Measurements from ENCODE around the gene MTUS2. TPM values are rescaled to one million over a fixed set of nuclear protein-coding genes. Genes with fewer than 3 reads are reported as not detected.

Gene MTUS2
- total and polyA plus RNA-seq, 2 donors (not counting 3 experiments of a cell fraction or from before 2014, with no cell fraction given): not detected

DNA sequence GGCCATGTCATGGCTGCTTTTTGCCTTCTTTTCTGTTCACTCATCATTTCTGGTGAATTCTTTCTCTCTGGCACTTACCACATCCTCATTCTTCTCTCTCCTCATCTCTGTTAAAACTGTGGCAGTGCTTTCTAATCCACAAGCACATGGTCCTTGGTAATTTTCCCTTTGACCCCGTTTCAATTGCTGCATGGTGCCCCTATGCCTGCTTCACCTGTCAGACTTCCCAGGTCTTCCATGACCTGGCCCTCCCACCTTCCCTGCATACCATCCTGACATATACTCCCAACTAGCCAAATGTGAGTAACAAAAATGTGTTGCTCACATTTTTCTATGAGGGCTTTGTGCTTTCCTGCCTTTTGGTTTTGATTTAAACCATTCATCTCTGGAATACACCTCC is 286.5 kb downstream of the MTUS2 start:
- H3K79me2 ChIP-seq (ENCODE audit: control insufficient read depth, insufficient read depth, low read length): no peaks in the 10 kb centered on the region
- no peaks in the 10 kb centered on the region for H3K4me1 ChIP-seq (ENCODE audit: control insufficient read depth, extremely low read depth, insufficient read depth, low read length)
- no TSS peak for BruUV-seq (replicated peaks)
- H3K27ac ChIP-seq (ENCODE audit: insufficient read depth, low read depth, low read length): no peak overlapping the region
- H3K9me1 ChIP-seq (replicated peaks; ENCODE audit: control insufficient read depth, extremely low read depth, insufficient read depth, low read length): no peaks in the 10 kb centered on the region
- H3K27me3 ChIP-seq (ENCODE audit: control insufficient read depth in 2 of 2, insufficient read depth in 2 of 2, low read length in 2 of 2): no peaks in the 10 kb centered on the region
- no peak overlapping the region for H3K9ac ChIP-seq (replicated peaks; ENCODE audit: extremely low read depth, insufficient read depth, low read length)
- no peak overlapping the region for H3K4me3 ChIP-seq (replicated peaks in 1 of 3; ENCODE audit: insufficient read depth in 1 of 3, low read depth in 1 of 3, low read length in 3 of 3)
- TF ChIP-seq FOS (IDR thresholded peaks at IDR 0.05; ENCODE audit: borderline replicate concordance, insufficient read depth, low read length) (no peak), GATA2 (IDR thresholded peaks at IDR 0.05; ENCODE audit: insufficient read depth, insufficient read length, low read depth, low read length) (no peak)
- no peaks in the 10 kb centered on the region for H3K36me3 ChIP-seq (ENCODE audit: control insufficient read depth in 2 of 2, extremely low read depth in 1 of 2, insufficient read depth in 2 of 2, low read length in 2 of 2)
- intact Hi-C loops (cut with micrococcal nuclease): no loop called here
- DNase-seq (ENCODE audit: low read depth, low spot score) (no peak), FAIRE-seq (no peak)
- H3K4me2 ChIP-seq (ENCODE audit: insufficient read depth, low read length): no peak overlapping the region
- dilution Hi-C loops (cut with MboI; ENCODE audit: extremely low pct_ligation_motif_present, low sequenced_read_pairs): no loop called here
- ChIA-PET CTCF (no interaction called here), POLR2A (no interaction called here)
- no peak overlapping the region for H2AFZ ChIP-seq (ENCODE audit: low read depth, low read length)
- H3K9me3 ChIP-seq (replicated peaks; ENCODE audit: control insufficient read depth, insufficient read depth, low read length): no peaks in the 10 kb centered on the region
- H4K20me1 ChIP-seq (replicated peaks; ENCODE audit: control insufficient read depth, extremely low read depth, insufficient read depth, low read length): no peaks in the 10 kb centered on the region

- Histone ChIP-seq H3K27ac (ENCODE audit: insufficient read depth, low read depth, low read length) (no peak overlapping the region), H3K27me3 (ENCODE audit: control insufficient read depth in 2 of 2, insufficient read depth in 2 of 2, low read length in 2 of 2) (no peaks in the 10 kb centered on the region), H3K9ac (replicated peaks; ENCODE audit: extremely low read depth, insufficient read depth, low read length) (no peak overlapping the region), H2AFZ (ENCODE audit: low read depth, low read length) (no peak overlapping the region), H3K4me3 (replicated peaks in 1 of 3; ENCODE audit: insufficient read depth in 1 of 3, low read depth in 1 of 3, low read length in 3 of 3) (no peak overlapping the region), H3K9me1 (replicated peaks; ENCODE audit: control insufficient read depth, extremely low read depth, insufficient read depth, low read length) (no peaks in the 10 kb centered on the region), H4K20me1 (replicated peaks; ENCODE audit: control insufficient read depth, extremely low read depth, insufficient read depth, low read length) (no peaks in the 10 kb centered on the region), H3K4me1 (ENCODE audit: control insufficient read depth, extremely low read depth, insufficient read depth, low read length) (no peaks in the 10 kb centered on the region), H3K79me2 (ENCODE audit: control insufficient read depth, insufficient read depth, low read length) (no peaks in the 10 kb centered on the region), H3K36me3 (ENCODE audit: control insufficient read depth in 2 of 2, extremely low read depth in 1 of 2, insufficient read depth in 2 of 2, low read length in 2 of 2) (no peaks in the 10 kb centered on the region), H3K4me2 (ENCODE audit: insufficient read depth, low read length) (no peak overlapping the region), H3K9me3 (replicated peaks; ENCODE audit: control insufficient read depth, insufficient read depth, low read length) (no peaks in the 10 kb centered on the region)
- FAIRE-seq (no peak), DNase-seq (ENCODE audit: low read depth, low spot score) (no peak)
- dilution Hi-C loops (cut with MboI; ENCODE audit: extremely low pct_ligation_motif_present, low sequenced_read_pairs): no loop called here
- TF ChIP-seq MYC (IDR thresholded peaks at IDR 0.05; ENCODE audit: low read depth, low read length) (no peak), POLR2AphosphoS5 (IDR thresholded peaks at IDR 0.05; ENCODE audit: insufficient read depth, low read depth, low read length) (no peak), JUN (IDR thresholded peaks at IDR 0.05; ENCODE audit: borderline replicate concordance, insufficient read depth, insufficient read length, low read depth) (no peak), GATA2 (IDR thresholded peaks at IDR 0.05; ENCODE audit: insufficient read depth, insufficient read length, low read depth, low read length) (no peak), EZH2 (IDR thresholded peaks at IDR 0.05; ENCODE audit: borderline replicate concordance, low read depth, low read length, severe bottlenecking) (no peak), FOS (IDR thresholded peaks at IDR 0.05; ENCODE audit: borderline replicate concordance, insufficient read depth, low read length) (no peak), POLR2A (IDR thresholded peaks at IDR 0.05; ENCODE audit: low read depth, low read length) (no peak)
- TF ChIP-seq, protein P1, sequence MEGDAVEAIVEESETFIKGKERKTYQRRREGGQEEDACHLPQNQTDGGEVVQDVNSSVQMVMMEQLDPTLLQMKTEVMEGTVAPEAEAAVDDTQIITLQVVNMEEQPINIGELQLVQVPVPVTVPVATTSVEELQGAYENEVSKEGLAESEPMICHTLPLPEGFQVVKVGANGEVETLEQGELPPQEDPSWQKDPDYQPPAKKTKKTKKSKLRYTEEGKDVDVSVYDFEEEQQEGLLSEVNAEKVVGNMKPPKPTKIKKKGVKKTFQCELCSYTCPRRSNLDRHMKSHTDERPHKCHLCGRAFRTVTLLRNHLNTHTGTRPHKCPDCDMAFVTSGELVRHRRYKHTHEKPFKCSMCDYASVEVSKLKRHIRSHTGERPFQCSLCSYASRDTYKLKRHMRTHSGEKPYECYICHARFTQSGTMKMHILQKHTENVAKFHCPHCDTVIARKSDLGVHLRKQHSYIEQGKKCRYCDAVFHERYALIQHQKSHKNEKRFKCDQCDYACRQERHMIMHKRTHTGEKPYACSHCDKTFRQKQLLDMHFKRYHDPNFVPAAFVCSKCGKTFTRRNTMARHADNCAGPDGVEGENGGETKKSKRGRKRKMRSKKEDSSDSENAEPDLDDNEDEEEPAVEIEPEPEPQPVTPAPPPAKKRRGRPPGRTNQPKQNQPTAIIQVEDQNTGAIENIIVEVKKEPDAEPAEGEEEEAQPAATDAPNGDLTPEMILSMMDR (IDR thresholded peaks at IDR 0.05; ENCODE audit: extremely low read depth in 1 of 2, insufficient read depth in 1 of 2, low read depth in 1 of 2, low read length in 2 of 2): no peak
- TF ChIP-seq, protein P2, sequence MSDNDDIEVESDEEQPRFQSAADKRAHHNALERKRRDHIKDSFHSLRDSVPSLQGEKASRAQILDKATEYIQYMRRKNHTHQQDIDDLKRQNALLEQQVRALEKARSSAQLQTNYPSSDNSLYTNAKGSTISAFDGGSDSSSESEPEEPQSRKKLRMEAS (IDR thresholded peaks at IDR 0.05; ENCODE audit: insufficient read depth, insufficient read length): no peak
- ChIA-PET POLR2A (no interaction called here), CTCF (no interaction called here)
- no TSS peak for BruUV-seq (replicated peaks)
- intact Hi-C loops (cut with micrococcal nuclease): no loop called here
Measured at GRCh38 chr13:29108068-29108786, 288.1 kb downstream of the MTUS2 start.
